Measurements from ENCODE around the gene SCAMP2.

SCAMP2 gene

GRCh38 chr15:74821790-74822158 lies 51.4 kb downstream of the SCAMP2 start:
- TF ChIP-seq, protein P1, sequence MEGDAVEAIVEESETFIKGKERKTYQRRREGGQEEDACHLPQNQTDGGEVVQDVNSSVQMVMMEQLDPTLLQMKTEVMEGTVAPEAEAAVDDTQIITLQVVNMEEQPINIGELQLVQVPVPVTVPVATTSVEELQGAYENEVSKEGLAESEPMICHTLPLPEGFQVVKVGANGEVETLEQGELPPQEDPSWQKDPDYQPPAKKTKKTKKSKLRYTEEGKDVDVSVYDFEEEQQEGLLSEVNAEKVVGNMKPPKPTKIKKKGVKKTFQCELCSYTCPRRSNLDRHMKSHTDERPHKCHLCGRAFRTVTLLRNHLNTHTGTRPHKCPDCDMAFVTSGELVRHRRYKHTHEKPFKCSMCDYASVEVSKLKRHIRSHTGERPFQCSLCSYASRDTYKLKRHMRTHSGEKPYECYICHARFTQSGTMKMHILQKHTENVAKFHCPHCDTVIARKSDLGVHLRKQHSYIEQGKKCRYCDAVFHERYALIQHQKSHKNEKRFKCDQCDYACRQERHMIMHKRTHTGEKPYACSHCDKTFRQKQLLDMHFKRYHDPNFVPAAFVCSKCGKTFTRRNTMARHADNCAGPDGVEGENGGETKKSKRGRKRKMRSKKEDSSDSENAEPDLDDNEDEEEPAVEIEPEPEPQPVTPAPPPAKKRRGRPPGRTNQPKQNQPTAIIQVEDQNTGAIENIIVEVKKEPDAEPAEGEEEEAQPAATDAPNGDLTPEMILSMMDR (IDR thresholded peaks at IDR 0.05; ENCODE audit: low read depth, low read length): no peak
- H3K4me3 ChIP-seq (ENCODE audit: low read depth, low read length): no peak overlapping the region
- peak overlapping the region; percentile 56 for H3K27ac ChIP-seq
- H3K9me3 ChIP-seq (ENCODE audit: severe bottlenecking): no peaks in the 10 kb centered on the region
- H3K36me3 ChIP-seq: no peaks in the 10 kb centered on the region
- no peaks in the 10 kb centered on the region for H3K27me3 ChIP-seq (ENCODE audit: insufficient read depth, low read depth, severe bottlenecking)
- no peak for DNase-seq

DNA sequence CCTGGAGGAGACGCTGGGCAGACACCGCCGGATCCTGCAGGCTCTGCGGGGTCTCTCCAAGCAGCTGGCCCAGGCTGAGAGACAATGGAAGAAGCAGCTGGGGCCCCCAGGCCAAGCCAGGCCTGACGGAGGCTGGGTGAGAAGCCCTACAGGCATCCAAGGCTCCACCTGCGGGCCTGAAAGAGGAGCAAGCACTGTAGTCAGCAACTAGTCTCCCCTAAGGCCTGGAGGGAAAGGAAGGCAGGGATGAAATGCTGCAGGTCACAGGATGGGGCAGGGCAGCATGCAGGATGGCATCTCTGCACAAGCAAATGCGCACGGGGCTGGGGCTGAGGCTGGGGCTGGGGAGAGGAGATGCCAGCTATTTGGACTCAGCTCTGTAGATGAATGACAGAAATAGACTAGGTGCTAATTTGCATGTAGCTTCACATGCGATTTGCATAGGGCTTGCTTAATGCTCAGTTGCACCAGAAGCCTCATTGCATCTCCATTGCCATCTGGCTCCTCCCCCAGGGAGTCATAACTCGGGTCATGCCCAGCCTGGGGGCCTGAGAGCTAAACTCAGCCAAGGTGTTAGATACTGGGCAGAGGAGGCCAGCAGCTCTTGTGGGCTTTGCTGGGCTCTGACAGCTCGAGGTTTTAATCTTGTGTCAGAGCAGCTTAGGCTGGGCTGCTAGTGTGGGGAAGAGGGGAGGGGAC lies 51.9 kb downstream of the SCAMP2 start:
- DNase-seq: peak; percentile 94
- H3K9me3 ChIP-seq (ENCODE audit: severe bottlenecking): no peaks in the 10 kb centered on the region
- no peaks in the 10 kb centered on the region for H3K27me3 ChIP-seq (ENCODE audit: insufficient read depth, low read depth, severe bottlenecking)
- H3K4me3 ChIP-seq (ENCODE audit: low read depth, low read length): no peak overlapping the region
- peak overlapping the region; percentile 77 for H3K27ac ChIP-seq
- H3K36me3 ChIP-seq: no peaks in the 10 kb centered on the region
- TF ChIP-seq, protein P1 (IDR thresholded peaks at IDR 0.05; ENCODE audit: low read depth, low read length): no peak

- Histone ChIP-seq H3K36me3 (no peaks in the 10 kb centered on the region), H3K27ac (peak overlapping the region; percentile 77), H3K4me3 (ENCODE audit: low read depth, low read length) (no peak overlapping the region), H3K27me3 (ENCODE audit: insufficient read depth, low read depth, severe bottlenecking) (no peaks in the 10 kb centered on the region), H3K9me3 (ENCODE audit: severe bottlenecking) (no peaks in the 10 kb centered on the region)
- no peak for DNase-seq
- TF ChIP-seq, protein P1 (IDR thresholded peaks at IDR 0.05; ENCODE audit: low read depth, low read length): no peak
These were observed 53.1 kb downstream of the SCAMP2 start for GRCh38 chr15:74820056-74820455.

- no peaks in the 10 kb centered on the region for H3K27me3 ChIP-seq (ENCODE audit: insufficient read depth, low read depth, severe bottlenecking)
- H3K27ac ChIP-seq: peak overlapping the region; percentile 22
- H3K4me3 ChIP-seq (ENCODE audit: low read depth, low read length): no peak overlapping the region
- DNase-seq: peak; percentile 88
- no peaks in the 10 kb centered on the region for H3K36me3 ChIP-seq
- no peaks in the 10 kb centered on the region for H3K9me3 ChIP-seq (ENCODE audit: severe bottlenecking)
- TF ChIP-seq, protein P1 (IDR thresholded peaks at IDR 0.05; ENCODE audit: low read depth, low read length): peak; percentile 86
These were observed 55.8 kb downstream of the SCAMP2 start for GRCh38 chr15:74817370-74817737.

DNA sequence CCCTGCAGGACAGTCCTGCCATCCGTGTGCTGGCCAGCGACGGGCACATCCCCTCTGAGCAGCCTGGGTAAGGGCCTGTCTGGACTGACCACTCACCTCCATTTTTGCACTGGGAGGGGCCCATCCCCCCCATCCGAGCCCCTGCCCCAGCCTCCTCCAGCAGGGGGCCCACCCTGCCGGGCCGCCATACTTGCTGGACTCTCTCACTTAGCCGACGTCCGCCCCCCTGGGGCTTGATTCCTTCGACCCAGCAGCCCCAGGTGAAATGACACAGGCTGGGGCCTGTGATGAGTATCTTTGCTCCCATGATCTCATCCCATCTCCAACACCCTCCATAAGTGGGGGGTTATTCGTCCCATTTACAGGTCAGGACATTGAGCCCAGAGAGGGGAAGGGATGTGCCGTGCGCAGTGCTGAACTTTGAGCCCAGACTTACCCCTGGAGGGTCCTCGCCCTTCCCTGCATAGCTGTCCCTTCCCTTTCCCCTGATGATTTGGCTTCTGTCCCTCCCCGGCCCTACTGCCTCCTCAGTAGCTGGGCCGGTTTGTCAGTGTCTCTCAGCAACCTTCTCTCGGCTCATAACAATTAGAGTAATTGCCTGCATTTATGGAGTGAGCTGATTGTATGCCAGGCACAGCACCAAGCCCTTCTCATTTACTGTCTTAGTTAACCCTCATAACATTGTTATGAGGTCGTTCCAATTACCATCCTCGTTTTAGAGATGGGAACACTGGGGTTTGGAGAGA lies 56.4 kb downstream of the SCAMP2 start:
- Histone ChIP-seq H3K9me3 (ENCODE audit: severe bottlenecking) (no peaks in the 10 kb centered on the region), H3K27ac (peak overlapping the region; percentile 24), H3K4me3 (ENCODE audit: low read depth, low read length) (no peak overlapping the region), H3K27me3 (ENCODE audit: insufficient read depth, low read depth, severe bottlenecking) (no peaks in the 10 kb centered on the region), H3K36me3 (no peaks in the 10 kb centered on the region)
- TF ChIP-seq, protein P1 (IDR thresholded peaks at IDR 0.05; ENCODE audit: low read depth, low read length): no peak
- DNase-seq: no peak
